Stimulated activated CD4-positive, alpha-beta T cell treated with anti-CD3 and anti-CD28 coated beads, TNF-alpha, amount 100 ng/mL, for 24 hours (primary cell): ENCODE data around the gene BHLHE23.

Experiments
- DNase-seq, 3 experiments: peaks; one replicate each; pipeline ENCODE4 v3.0.0-alpha.2; 2020; ENCODE audit warnings: low read depth in 3 of 3

BHLHE23 gene

GRCh38 chr20:63006540-63007359 lies at the start of gene BHLHE23:
Gene BHLHE23, minus strand, starts transcription at chr20:63006964. Its CDS starts 190 bp downstream, at chr20:63006774.
- DNase-seq: no peak

GRCh38 chr20:63055575-63056235 lies 48.9 kb upstream of the BHLHE23 start:
- no peak for DNase-seq

- DNase-seq: no peak
Observed at GRCh38 chr20:63054681-63055240, 48.0 kb upstream of the BHLHE23 start.

GRCh38 chr20:63054103-63054474 lies 47.3 kb upstream of the BHLHE23 start:
- no peak for DNase-seq

GRCh38 chr20:63053432-63054102 lies 46.8 kb upstream of the BHLHE23 start:
- no peak for DNase-seq

- no peak for DNase-seq
Observed at GRCh38 chr20:63052571-63053431, 46.0 kb upstream of the BHLHE23 start.

GRCh38 chr20:63051911-63052310 lies 45.1 kb upstream of the BHLHE23 start:
- DNase-seq: no peak

GRCh38 chr20:63051186-63051860 lies 44.6 kb upstream of the BHLHE23 start:
- DNase-seq: no peak

GRCh38 chr20:63050406-63050805 lies 43.6 kb upstream of the BHLHE23 start:
- DNase-seq: no peak

- DNase-seq: no peak
Observed at GRCh38 chr20:63049561-63050221, 42.9 kb upstream of the BHLHE23 start.

GRCh38 chr20:63049191-63049518 lies 42.4 kb upstream of the BHLHE23 start:
- DNase-seq: no peak

- no peak for DNase-seq
Observed at GRCh38 chr20:63048516-63049190, 41.9 kb upstream of the BHLHE23 start.

GRCh38 chr20:63047946-63048345 lies 41.2 kb upstream of the BHLHE23 start:
- no peak for DNase-seq

GRCh38 chr20:63047267-63047666 lies 40.5 kb upstream of the BHLHE23 start:
- DNase-seq: no peak

- no peak for DNase-seq
Observed at GRCh38 chr20:63046841-63047240, 40.1 kb upstream of the BHLHE23 start.

- no peak for DNase-seq
Observed at GRCh38 chr20:63045991-63046390, 39.2 kb upstream of the BHLHE23 start.

- DNase-seq: no peak
Observed at GRCh38 chr20:63045401-63045800, 38.6 kb upstream of the BHLHE23 start.

- DNase-seq: no peak
Observed at GRCh38 chr20:63044605-63045004, 37.8 kb upstream of the BHLHE23 start.

GRCh38 chr20:63044204-63044600 lies 37.4 kb upstream of the BHLHE23 start:
- no peak for DNase-seq
